GM12878 (cell line): ENCODE measurements around the gene NFKB2. TPM values are rescaled to one million over a fixed set of nuclear protein-coding genes. Genes with fewer than 3 reads are reported as not detected.

ENCODE experiments used
- BMI1 ChIP-seq: fragments of 450-650 bp; IDR thresholded peaks from 2 replicates; pipeline ENCODE4 v1.6.1; 2016; ENCODE audit warnings: mild to moderate bottlenecking, moderate library complexity, borderline replicate concordance
- CHD4 ChIP-seq: fragments of 200-600 bp; sonication (generic); IDR thresholded peaks from 2 replicates; pipeline ENCODE4 v1.6.1; 2016; ENCODE audit warnings: mild to moderate bottlenecking
- E4F1 ChIP-seq: fragments of 450-650 bp; IDR thresholded peaks from 2 replicates; pipeline ENCODE4 v1.6.1; 2018; ENCODE audit warnings: borderline replicate concordance, mild to moderate bottlenecking; ENCODE audit not compliant: partially characterized antibody
- ESRRA ChIP-seq: IDR thresholded peaks from 2 replicates; pipeline ENCODE4 v1.6.1; 2012; ENCODE audit warnings: mild to moderate bottlenecking, low read length, improper control_type of control experiment
- FOS ChIP-seq: IDR thresholded peaks from 3 replicates; pipeline ENCODE4 v1.6.1; 2011; ENCODE audit warnings: borderline replicate concordance; ENCODE audit not compliant: insufficient read length; ENCODE audit errors: extremely low read depth
- FOXK2 ChIP-seq: fragments of 450-650 bp; IDR thresholded peaks from 2 replicates; pipeline ENCODE4 v1.6.1; 2017; ENCODE audit warnings: mild to moderate bottlenecking, moderate library complexity
- HCFC1 ChIP-seq: fragments of 150-350 bp; IDR thresholded peaks from 2 replicates; pipeline ENCODE4 v1.6.1; 2014; ENCODE audit warnings: low read length
- HSF1 ChIP-seq: fragments of 150-350 bp; IDR thresholded peaks from 2 replicates; pipeline ENCODE4 v1.6.1; 2014; ENCODE audit warnings: mild to moderate bottlenecking, low read depth, low read length
- KAT2A ChIP-seq: conservative IDR thresholded peaks from 2 replicates; pipeline ENCODE4 v1.6.1; 2011; ENCODE audit warnings: low read depth, low read length; ENCODE audit not compliant: control insufficient read depth
- MTA2 ChIP-seq: fragments of 450-650 bp; IDR thresholded peaks from 2 replicates; pipeline ENCODE4 v1.6.1; 2016; ENCODE audit warnings: low read depth, mild to moderate bottlenecking, moderate library complexity
- NFXL1 ChIP-seq: fragments of 450-650 bp; IDR thresholded peaks from 2 replicates; pipeline ENCODE4 v1.6.1; 2017; ENCODE audit warnings: antibody characterized with exemption, mild to moderate bottlenecking, borderline replicate concordance
- PAX5 ChIP-seq: IDR thresholded peaks from 2 replicates; pipeline ENCODE4 v1.6.1; 2011; ENCODE audit warnings: low read depth, low read length, borderline replicate concordance
- PBX3 ChIP-seq: IDR thresholded peaks from 2 replicates; pipeline ENCODE4 v1.6.1; 2011; ENCODE audit warnings: mild to moderate bottlenecking, low read depth, low read length, moderate library complexity; ENCODE audit not compliant: insufficient replicate concordance
- PML ChIP-seq: IDR thresholded peaks from 2 replicates; pipeline ENCODE4 v1.6.1; 2012; ENCODE audit warnings: low read length, inconsistent platforms
- POU2F2 ChIP-seq: IDR thresholded peaks from 3 replicates; pipeline ENCODE4 v1.6.1; 2011; ENCODE audit warnings: low read depth, mild to moderate bottlenecking, low read length, borderline replicate concordance
- SREBF1 ChIP-seq: IDR thresholded peaks from 2 replicates; pipeline ENCODE4 v1.6.1; 2012; ENCODE audit warnings: mild to moderate bottlenecking, low read length
- SRF ChIP-seq, 2 experiments: IDR thresholded peaks; 2 replicates each; pipeline ENCODE4 v1.6.1; 2011; ENCODE audit warnings: low read depth in 2 of 2, low read length in 2 of 2, mild to moderate bottlenecking in 1 of 2, moderate library complexity in 1 of 2
- SUZ12 ChIP-seq: fragments of 200-600 bp; sonication (generic); IDR thresholded peaks from one replicate; pipeline ENCODE4 v1.6.1; 2018; ENCODE audit warnings: antibody characterized with exemption, mild to moderate bottlenecking; ENCODE audit not compliant: unreplicated experiment
- TAF1 ChIP-seq: IDR thresholded peaks from 2 replicates; pipeline ENCODE4 v1.6.1; 2011; ENCODE audit warnings: mild to moderate bottlenecking, low read depth, low read length, borderline replicate concordance
- WRNIP1 ChIP-seq: IDR thresholded peaks from 2 replicates; pipeline ENCODE4 v1.6.1; 2011; ENCODE audit warnings: low read depth, low read length, improper control_type of control experiment, borderline replicate concordance
- ZNF687 ChIP-seq: fragments of 450-650 bp; IDR thresholded peaks from 2 replicates; pipeline ENCODE4 v1.6.1; 2017; ENCODE audit warnings: mild to moderate bottlenecking, moderate library complexity
- polyA plus RNA-seq, 11 experiments: library from polyadenylated mRNA; depleted of rRNA in 4 of 11; unstranded in 6 of 11; stranded (reverse) in 5 of 11; fragments of >200 nt; fragmentation: Nextera tagmentation in 4 of 11; fragmentation: Illumina TruSeq in 1 of 11; extraction: Ambion mirVana in 4 of 11; extraction: Trizol in 1 of 11; gene quantifications; 1 replicate in 1 of 11; 2 replicates in 10 of 11; pipeline versions ENCODE4 v1.2.1 to v1.2.3, GENCODE V29; 2011 to 2016; ENCODE audit warnings: inconsistent platforms in 2 of 11, missing spikeins in 2 of 11, low read depth in 1 of 11
- total RNA-seq, 4 experiments: library from RNA; depleted of rRNA in 3 of 4; stranded (reverse); fragments of >200 nt in 3 of 4; fragmentation: Illumina TruSeq in 1 of 4; extraction: Trizol in 1 of 4; gene quantifications; 2 replicates each; pipeline versions ENCODE4 v1.2.1 to v1.2.3, GENCODE V29; 2013 to 2021

Gene NFKB2
- total and polyA plus RNA-seq, 10 of the 15 experiments (the other 5 are each of a cell fraction or from before 2014, with no cell fraction given), result 0.56 to 144 (median 49.4) TPM

- TF ChIP-seq FOS, result no peak
- no peak for TF ChIP-seq HSF1
- TF ChIP-seq ZNF687, result peak; percentile 62
- TF ChIP-seq FOXK2, result no peak
- no peak for TF ChIP-seq SUZ12
- no peak for TF ChIP-seq ESRRA
- 0 out of 3 replicates have a peak, but pooled peaks have one; percentile 47 for TF ChIP-seq POU2F2
- 0 out of 2 replicates have a peak, but pooled peaks have one; percentile 2 for TF ChIP-seq MTA2
- no peak for TF ChIP-seq KAT2A
- TF ChIP-seq PBX3, result no peak
- TF ChIP-seq PML, result no peak
- no peak for TF ChIP-seq NFXL1
- TF ChIP-seq CHD4, result no peak
- TF ChIP-seq SRF (IDR thresholded peaks at IDR 0.05; ENCODE audit: low read depth in 2 of 2, low read length in 2 of 2), result no peak
- no peak for TF ChIP-seq E4F1
- no peak for TF ChIP-seq SREBF1
- no peak; the same call in 1 of the 2 replicates for TF ChIP-seq PAX5
- TF ChIP-seq BMI1, result no peak
- TF ChIP-seq WRNIP1, result no peak
- TF ChIP-seq HCFC1, result no peak
- TF ChIP-seq TAF1, result peak; percentile 59; the same call in 1 of the 2 replicates
Observed at GRCh38 chr10:102395400-102396316, at the start of gene NFKB2 (continued).
